Measurements from ENCODE around the gene TTI1. TPM values are rescaled to one million over a fixed set of nuclear protein-coding genes. Genes with fewer than 3 reads are reported as not detected.

TTI1 gene
- total RNA-seq, 2 donors from 2014 or later = 37.5 to 56.2 TPM

GRCh38 chr20:38063911-38064530, 30.8 kb upstream of the TTI1 start:
- H3K4me3 ChIP-seq (ENCODE audit: low read length) = no peak overlapping the region
- Mint-ChIP-seq H3K9me3 (no peaks in the 10 kb centered on the region), H3K4me3 (no peak overlapping the region), H3K27me3 (ENCODE audit: insufficient read depth) (no peaks in the 10 kb centered on the region), H3K4me1 (no peaks in the 10 kb centered on the region), H3K36me3 (ENCODE audit: low read depth) (peaks cover 63% of the 10 kb centered on the region), H3K27ac (no peak overlapping the region)
- DNase-seq = no peak
- H3K9me3 ChIP-seq (ENCODE audit: control insufficient read depth, low read length) = peaks cover 7% of the 10 kb centered on the region
- no peak for TF ChIP-seq CTCF (conservative IDR thresholded peaks at IDR 0.05)
- H3K27ac ChIP-seq (ENCODE audit: low read depth, low read length) = no peak overlapping the region
- H3K9ac ChIP-seq (ENCODE audit: extremely low read depth, low read length, poor library complexity, severe bottlenecking) = no peak overlapping the region
- H3K4me1 ChIP-seq (ENCODE audit: control insufficient read depth, insufficient read depth, low read length) = no peaks in the 10 kb centered on the region
- H3K36me3 ChIP-seq (ENCODE audit: control insufficient read depth, insufficient read depth, low read length) = peaks cover 98% of the 10 kb centered on the region
- 95 to 97% methylated on average over 5 to 6 of the region's 7 CpGs for WGBS, 2 experiments (ENCODE audit: insufficient coverage in 1 of 2, insufficient read length in 1 of 2)
- no peaks in the 10 kb centered on the region for H3K27me3 ChIP-seq (ENCODE audit: control insufficient read depth, insufficient read depth, low read length, poor library complexity, severe bottlenecking)

- no peak overlapping the region for H3K9ac ChIP-seq (ENCODE audit: extremely low read depth, low read length, poor library complexity, severe bottlenecking)
- Mint-ChIP-seq H3K9me3 (no peaks in the 10 kb centered on the region), H3K4me1 (no peaks in the 10 kb centered on the region), H3K27me3 (ENCODE audit: insufficient read depth) (no peaks in the 10 kb centered on the region), H3K36me3 (ENCODE audit: low read depth) (peaks cover 62% of the 10 kb centered on the region), H3K4me3 (no peak overlapping the region), H3K27ac (no peak overlapping the region)
- H3K27me3 ChIP-seq (ENCODE audit: control insufficient read depth, insufficient read depth, low read length, poor library complexity, severe bottlenecking) = no peaks in the 10 kb centered on the region
- no peaks in the 10 kb centered on the region for H3K4me1 ChIP-seq (ENCODE audit: control insufficient read depth, insufficient read depth, low read length)
- TF ChIP-seq CTCF (conservative IDR thresholded peaks at IDR 0.05) = no peak
- no peak for DNase-seq
- peaks cover 7% of the 10 kb centered on the region for H3K9me3 ChIP-seq (ENCODE audit: control insufficient read depth, low read length)
- no peak overlapping the region for H3K4me3 ChIP-seq (ENCODE audit: low read length)
- H3K36me3 ChIP-seq (ENCODE audit: control insufficient read depth, insufficient read depth, low read length) = peaks cover 98% of the 10 kb centered on the region
- no peak overlapping the region for H3K27ac ChIP-seq (ENCODE audit: low read depth, low read length)
- 94 to 95% methylated on average over 2 to 5 of the region's 5 CpGs for WGBS, 2 experiments (ENCODE audit: insufficient coverage in 1 of 2, insufficient read length in 1 of 2)
Measured at GRCh38 chr20:38062890-38063289, 29.6 kb upstream of the TTI1 start.

GRCh38 chr20:38061109-38061508, 27.9 kb upstream of the TTI1 start:
- Histone ChIP-seq H3K4me1 (ENCODE audit: control insufficient read depth, insufficient read depth, low read length) (no peaks in the 10 kb centered on the region), H3K9ac (ENCODE audit: extremely low read depth, low read length, poor library complexity, severe bottlenecking) (no peak overlapping the region), H3K36me3 (ENCODE audit: control insufficient read depth, insufficient read depth, low read length) (peaks cover 86% of the 10 kb centered on the region), H3K27ac (ENCODE audit: low read depth, low read length) (no peak overlapping the region), H3K27me3 (ENCODE audit: control insufficient read depth, insufficient read depth, low read length, poor library complexity, severe bottlenecking) (no peaks in the 10 kb centered on the region), H3K9me3 (ENCODE audit: control insufficient read depth, low read length) (peaks cover 7% of the 10 kb centered on the region), H3K4me3 (ENCODE audit: low read length) (no peak overlapping the region)
- WGBS, 2 experiments (ENCODE audit: insufficient coverage in 1 of 2, insufficient read length in 1 of 2) = 90 to 98% methylated on average over 2 to 4 of the region's 4 CpGs
- H3K27me3 Mint-ChIP-seq (ENCODE audit: insufficient read depth) = no peaks in the 10 kb centered on the region
- no peak for TF ChIP-seq CTCF (conservative IDR thresholded peaks at IDR 0.05)
- H3K27ac Mint-ChIP-seq = no peak overlapping the region
- H3K9me3 Mint-ChIP-seq = no peaks in the 10 kb centered on the region
- DNase-seq = no peak
- peaks cover 47% of the 10 kb centered on the region for H3K36me3 Mint-ChIP-seq (ENCODE audit: low read depth)
- H3K4me3 Mint-ChIP-seq = no peak overlapping the region
- H3K4me1 Mint-ChIP-seq = no peaks in the 10 kb centered on the region

Data from endodermal cell (in vitro differentiated cells).